ENCODE data around the gene TENM3. TPM values are rescaled to one million over a fixed set of nuclear protein-coding genes. Genes with fewer than 3 reads are reported as not detected.

Gene TENM3
- total and polyA plus RNA-seq, 7 experiments from 2014 or later: not detected

DNA sequence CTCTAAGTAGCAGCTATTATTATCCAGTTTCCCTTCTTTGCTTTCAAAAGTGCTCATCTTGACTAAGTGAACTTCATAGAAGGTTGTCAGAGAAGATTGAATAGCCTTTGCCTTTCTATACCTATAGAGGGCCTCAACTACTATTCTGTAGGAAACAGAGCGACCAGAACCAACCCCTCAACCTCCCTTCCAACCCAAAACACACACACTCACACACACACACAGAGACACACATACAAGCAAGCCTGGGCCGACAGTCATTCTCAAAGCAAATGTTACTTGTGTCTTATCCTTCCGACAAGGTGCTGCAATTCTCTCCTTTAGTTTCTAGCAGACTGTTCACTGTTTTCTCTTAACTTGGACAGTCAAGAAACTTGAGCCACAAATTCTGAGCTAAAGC, 472.3 kb downstream of the TENM3 start:
- H3K27me3 ChIP-seq (ENCODE audit: control insufficient read depth in 2 of 2, insufficient read depth in 2 of 2, low read length in 2 of 2): no peaks in the 10 kb centered on the region
- DNase-seq: no peak
- H3K4me1 ChIP-seq (ENCODE audit: control insufficient read depth in 2 of 2, insufficient read depth in 2 of 2, low read length in 2 of 2): no peaks in the 10 kb centered on the region
- H3K36me3 ChIP-seq (ENCODE audit: control insufficient read depth in 2 of 3, insufficient read depth in 3 of 3, low read length in 3 of 3): no peaks in the 10 kb centered on the region
- Mint-ChIP-seq H3K4me1 (no peaks in the 10 kb centered on the region), H3K27me3 (peaks cover 2 to 21% (median 9%) of the 10 kb centered on the region in 5 donors), H3K36me3 (no peaks in the 10 kb centered on the region), H3K27ac (no peak overlapping the region), H3K4me3 (no peak overlapping the region), H3K9me3 (no peaks in the 10 kb centered on the region)
- no peak overlapping the region for H3K4me3 ChIP-seq (ENCODE audit: low read length)
- intact Hi-C loops (cut with micrococcal nuclease): no loop called here
- ChIA-PET CTCF (no interaction called here), POLR2A (no interaction called here)
- no peak overlapping the region for H3K27ac ChIP-seq (ENCODE audit: low read depth, low read length)
- H3K9me3 ChIP-seq (ENCODE audit: control insufficient read depth in 2 of 3, low read length in 3 of 3): no peaks in the 10 kb centered on the region
- ATAC-seq: no peak

DNA sequence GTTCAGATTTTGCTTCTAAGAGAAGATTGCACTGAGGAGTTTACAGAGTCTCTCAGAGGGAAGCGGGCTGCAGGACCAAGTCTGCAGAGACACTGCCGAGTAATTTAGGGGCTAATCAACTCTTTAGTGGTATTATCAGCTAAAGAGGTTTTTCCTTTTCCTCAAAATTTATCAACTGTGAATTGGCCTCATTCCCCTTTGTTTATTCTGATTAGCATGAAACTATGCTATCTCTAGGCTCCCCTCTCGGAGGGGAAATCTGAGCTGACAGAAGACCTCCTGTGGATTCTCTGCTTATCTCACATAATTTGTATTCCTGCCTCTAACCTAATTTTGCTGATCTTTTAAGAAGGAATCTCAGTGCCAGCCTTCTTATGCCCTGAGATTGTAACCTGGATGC, 473.0 kb downstream of the TENM3 start:
- ATAC-seq (no peak), DNase-seq (no peak)
- CTCF ChIA-PET: interaction anchor here (0.6 kb wide), 1 partner anchor 101 kb away, joined by 3 read pairs; no protein-coding TSS in a partner anchor
- no peak overlapping the region for H3K4me3 ChIP-seq (ENCODE audit: low read length)
- no peaks in the 10 kb centered on the region for H3K9me3 Mint-ChIP-seq
- no peak overlapping the region for H3K27ac ChIP-seq (ENCODE audit: low read depth, low read length)
- no peak overlapping the region for H3K27ac Mint-ChIP-seq
- no peaks in the 10 kb centered on the region for H3K36me3 Mint-ChIP-seq
- POLR2A ChIA-PET: no interaction called here
- intact Hi-C loops (cut with micrococcal nuclease): no loop called here
- no peaks in the 10 kb centered on the region for H3K4me1 Mint-ChIP-seq
- peaks cover 2 to 19% (median 6%) of the 10 kb centered on the region in 5 donors for H3K27me3 Mint-ChIP-seq
- no peaks in the 10 kb centered on the region for H3K36me3 ChIP-seq (ENCODE audit: control insufficient read depth in 2 of 3, insufficient read depth in 3 of 3, low read length in 3 of 3)
- H3K4me1 ChIP-seq (ENCODE audit: control insufficient read depth in 2 of 2, insufficient read depth in 2 of 2, low read length in 2 of 2): no peaks in the 10 kb centered on the region
- no peaks in the 10 kb centered on the region for H3K9me3 ChIP-seq (ENCODE audit: control insufficient read depth in 2 of 3, low read length in 3 of 3)
- H3K27me3 ChIP-seq (ENCODE audit: control insufficient read depth in 2 of 2, insufficient read depth in 2 of 2, low read length in 2 of 2): no peaks in the 10 kb centered on the region
- no peak overlapping the region for H3K4me3 Mint-ChIP-seq

DNA sequence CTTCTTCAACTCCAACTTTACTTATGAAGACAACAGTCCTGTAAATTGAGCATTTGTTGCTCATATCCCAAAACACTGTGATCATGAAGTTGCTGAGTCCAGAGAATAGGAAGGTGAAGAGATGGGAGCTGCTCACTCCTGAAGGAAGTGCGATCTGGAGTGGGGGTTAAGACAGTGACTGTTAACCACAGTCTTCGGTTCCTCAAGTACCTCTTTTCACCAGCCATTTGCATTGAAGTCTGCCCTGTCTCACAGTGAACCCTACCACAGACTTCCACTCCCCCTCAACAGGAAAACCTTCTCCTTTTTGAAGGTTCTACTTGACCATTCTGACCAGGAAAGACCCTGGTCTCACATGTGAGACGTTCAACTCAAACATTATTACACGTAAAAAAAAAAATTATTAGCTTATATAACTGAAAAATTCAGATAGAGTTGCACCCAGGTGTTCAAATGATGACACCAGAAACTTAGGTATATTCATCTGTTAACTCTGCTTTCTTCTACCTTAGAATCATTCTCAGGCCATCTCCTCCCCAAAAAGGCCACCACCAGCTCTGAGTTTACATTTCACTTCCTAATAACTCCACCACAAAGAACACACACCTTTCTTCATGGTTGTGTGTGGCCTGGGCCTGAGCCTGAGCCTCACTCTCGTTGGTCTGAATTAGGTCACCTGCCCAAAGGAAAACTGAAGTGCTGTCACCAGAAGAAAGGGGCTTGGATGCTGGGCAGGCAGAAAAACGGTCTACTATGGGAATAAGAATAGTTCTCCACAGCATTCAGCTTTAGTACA, 474.8 kb downstream of the TENM3 start:
- no peaks in the 10 kb centered on the region for H3K9me3 Mint-ChIP-seq
- Histone ChIP-seq H3K27ac (ENCODE audit: low read depth, low read length) (no peak overlapping the region), H3K4me1 (ENCODE audit: control insufficient read depth in 2 of 2, insufficient read depth in 2 of 2, low read length in 2 of 2) (no peaks in the 10 kb centered on the region), H3K9me3 (ENCODE audit: control insufficient read depth in 2 of 3, low read length in 3 of 3) (no peaks in the 10 kb centered on the region), H3K4me3 (ENCODE audit: low read length) (no peak overlapping the region), H3K36me3 (ENCODE audit: control insufficient read depth in 2 of 3, insufficient read depth in 3 of 3, low read length in 3 of 3) (no peaks in the 10 kb centered on the region), H3K27me3 (ENCODE audit: control insufficient read depth in 2 of 2, insufficient read depth in 2 of 2, low read length in 2 of 2) (no peaks in the 10 kb centered on the region)
- H3K27ac Mint-ChIP-seq: no peak overlapping the region
- POLR2A ChIA-PET: no interaction called here
- CTCF ChIA-PET: no interaction called here
- intact Hi-C loops (cut with micrococcal nuclease): no loop called here
- H3K27me3 Mint-ChIP-seq: peaks cover 0 to 14% (median 4%) of the 10 kb centered on the region in 5 donors
- no peak for DNase-seq
- no peaks in the 10 kb centered on the region for H3K4me1 Mint-ChIP-seq
- H3K36me3 Mint-ChIP-seq: no peaks in the 10 kb centered on the region
- H3K4me3 Mint-ChIP-seq: no peak overlapping the region
- no peak for ATAC-seq

DNA sequence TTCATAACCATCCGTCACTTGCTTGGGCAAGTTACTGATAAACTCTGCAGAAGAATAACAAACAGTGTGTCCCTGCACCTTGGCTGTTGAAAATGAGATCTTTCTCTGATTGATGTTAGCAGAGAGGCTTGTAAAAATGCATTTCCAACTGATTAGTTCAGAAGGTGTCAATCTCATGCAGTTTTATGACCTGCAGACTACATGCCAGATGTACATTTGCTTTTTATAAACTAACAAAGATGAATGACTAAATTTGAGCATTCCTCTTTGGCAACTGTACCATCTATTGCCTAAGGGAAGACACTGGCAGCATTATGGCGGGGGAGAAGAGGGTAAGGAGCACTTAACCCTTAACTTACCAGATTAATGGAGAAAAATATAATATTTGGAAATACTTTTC, 481.2 kb downstream of the TENM3 start:
- H3K27me3 Mint-ChIP-seq: peaks cover 0 to 4% (median 0%) of the 10 kb centered on the region in 5 donors
- Histone ChIP-seq H3K9me3 (ENCODE audit: control insufficient read depth in 2 of 3, low read length in 3 of 3) (no peaks in the 10 kb centered on the region), H3K27me3 (ENCODE audit: control insufficient read depth in 2 of 2, insufficient read depth in 2 of 2, low read length in 2 of 2) (no peaks in the 10 kb centered on the region), H3K27ac (ENCODE audit: low read depth, low read length) (no peak overlapping the region), H3K4me1 (ENCODE audit: control insufficient read depth in 2 of 2, insufficient read depth in 2 of 2, low read length in 2 of 2) (no peaks in the 10 kb centered on the region), H3K4me3 (ENCODE audit: low read length) (no peak overlapping the region), H3K36me3 (ENCODE audit: control insufficient read depth in 2 of 3, insufficient read depth in 3 of 3, low read length in 3 of 3) (no peaks in the 10 kb centered on the region)
- no peak overlapping the region for H3K4me3 Mint-ChIP-seq
- ChIA-PET CTCF (no interaction called here), POLR2A (no interaction called here)
- ATAC-seq (no peak), DNase-seq (no peak)
- peaks cover 0 to 2% (median 0%) of the 10 kb centered on the region in 11 donors for H3K9me3 Mint-ChIP-seq
- intact Hi-C loops (cut with micrococcal nuclease): no loop called here
- H3K27ac Mint-ChIP-seq: no peak overlapping the region
- no peaks in the 10 kb centered on the region for H3K36me3 Mint-ChIP-seq
- no peaks in the 10 kb centered on the region for H3K4me1 Mint-ChIP-seq

DNA sequence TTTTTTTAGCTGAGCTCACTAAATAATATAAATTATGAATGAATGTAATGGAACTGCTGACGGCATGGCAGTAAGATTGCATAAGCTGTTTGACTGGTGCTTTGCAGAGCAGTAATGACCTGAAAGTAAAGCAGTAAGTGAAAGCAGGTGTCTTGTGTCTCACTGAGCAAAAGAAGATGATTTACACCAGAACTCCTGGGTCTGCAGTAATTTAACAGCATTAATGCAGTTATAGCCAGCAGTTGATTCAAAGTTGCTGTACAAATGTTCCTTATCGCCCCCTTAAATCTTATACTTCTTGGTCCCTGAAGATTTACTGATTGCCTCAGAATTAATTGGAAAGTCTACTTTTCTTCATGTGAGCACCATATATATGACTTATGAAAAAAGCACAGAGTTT, 486.3 kb downstream of the TENM3 start:
- ChIA-PET POLR2A (no interaction called here), CTCF (no interaction called here)
- H3K27ac Mint-ChIP-seq: no peak overlapping the region
- H3K27ac ChIP-seq (ENCODE audit: low read depth, low read length): no peak overlapping the region
- no peaks in the 10 kb centered on the region for H3K9me3 ChIP-seq (ENCODE audit: control insufficient read depth in 2 of 3, low read length in 3 of 3)
- no peak for DNase-seq
- H3K4me3 Mint-ChIP-seq: no peak overlapping the region
- H3K4me3 ChIP-seq (ENCODE audit: low read length): no peak overlapping the region
- intact Hi-C loops (cut with micrococcal nuclease): no loop called here
- H3K4me1 ChIP-seq (ENCODE audit: control insufficient read depth in 2 of 2, insufficient read depth in 2 of 2, low read length in 2 of 2): no peaks in the 10 kb centered on the region
- H3K27me3 ChIP-seq (ENCODE audit: control insufficient read depth in 2 of 2, insufficient read depth in 2 of 2, low read length in 2 of 2): no peaks in the 10 kb centered on the region
- peaks cover 0 to 2% (median 0%) of the 10 kb centered on the region in 11 donors for H3K9me3 Mint-ChIP-seq
- no peaks in the 10 kb centered on the region for H3K4me1 Mint-ChIP-seq
- ATAC-seq: no peak
- H3K36me3 ChIP-seq (ENCODE audit: control insufficient read depth in 2 of 3, insufficient read depth in 3 of 3, low read length in 3 of 3): no peaks in the 10 kb centered on the region
- peaks cover 0 to 19% (median 3%) of the 10 kb centered on the region in 5 donors for H3K27me3 Mint-ChIP-seq
- H3K36me3 Mint-ChIP-seq: no peaks in the 10 kb centered on the region

DNA sequence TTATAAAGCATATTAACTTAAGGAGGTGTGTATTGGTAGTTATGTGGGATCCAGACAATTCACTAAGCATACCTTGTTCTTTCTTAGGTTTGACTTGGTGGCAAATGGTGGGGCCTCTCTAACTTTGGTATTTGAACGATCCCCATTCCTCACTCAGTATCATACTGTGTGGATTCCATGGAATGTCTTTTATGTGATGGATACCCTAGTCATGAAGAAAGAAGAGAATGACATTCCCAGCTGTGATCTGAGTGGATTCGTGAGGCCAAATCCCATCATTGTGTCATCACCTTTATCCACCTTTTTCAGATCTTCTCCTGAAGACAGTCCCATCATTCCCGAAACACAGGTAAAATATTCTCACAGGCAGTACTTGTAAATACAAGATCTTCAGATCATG, 487.6 kb downstream of the TENM3 start:
- no peaks in the 10 kb centered on the region for H3K9me3 ChIP-seq (ENCODE audit: control insufficient read depth in 2 of 3, low read length in 3 of 3)
- ATAC-seq: no peak
- no peak overlapping the region for H3K27ac ChIP-seq (ENCODE audit: low read depth, low read length)
- H3K4me3 ChIP-seq (ENCODE audit: low read length): no peak overlapping the region
- ChIA-PET CTCF (no interaction called here), POLR2A (no interaction called here)
- DNase-seq: no peak
- no peak overlapping the region for H3K27ac Mint-ChIP-seq
- H3K4me1 ChIP-seq (ENCODE audit: control insufficient read depth in 2 of 2, insufficient read depth in 2 of 2, low read length in 2 of 2): no peaks in the 10 kb centered on the region
- no peaks in the 10 kb centered on the region for H3K36me3 ChIP-seq (ENCODE audit: control insufficient read depth in 2 of 3, insufficient read depth in 3 of 3, low read length in 3 of 3)
- H3K4me3 Mint-ChIP-seq: no peak overlapping the region
- no peaks in the 10 kb centered on the region for H3K27me3 ChIP-seq (ENCODE audit: control insufficient read depth in 2 of 2, insufficient read depth in 2 of 2, low read length in 2 of 2)
- intact Hi-C loops (cut with micrococcal nuclease): loop anchor here in 1 of 2 donors (10.0 kb wide), 1 partner anchor 64 kb away; no protein-coding TSS in a partner anchor
- no peaks in the 10 kb centered on the region for H3K36me3 Mint-ChIP-seq
- H3K27me3 Mint-ChIP-seq: peaks cover 0 to 20% (median 3%) of the 10 kb centered on the region in 5 donors
- no peaks in the 10 kb centered on the region for H3K4me1 Mint-ChIP-seq
- H3K9me3 Mint-ChIP-seq: no peaks in the 10 kb centered on the region

DNA sequence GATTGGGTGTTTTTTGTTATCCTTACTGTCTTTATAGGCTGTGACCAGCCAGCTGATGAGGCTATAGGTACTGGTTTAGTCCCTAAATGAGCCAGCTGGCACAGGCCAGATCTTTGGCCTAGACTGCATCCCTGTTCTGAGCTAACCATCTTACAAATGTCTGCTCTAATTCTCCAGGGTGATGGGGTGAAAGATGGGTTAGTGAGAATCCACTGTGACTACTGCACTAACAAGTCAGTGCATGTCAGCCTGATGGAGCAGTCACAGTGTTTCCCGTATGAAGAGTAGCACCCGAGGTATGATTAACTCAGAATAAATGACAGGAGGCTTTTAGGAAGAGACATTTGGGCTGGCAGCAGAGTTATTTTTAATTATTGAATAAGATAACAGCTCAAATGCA, 493.0 kb downstream of the TENM3 start:
- CTCF ChIA-PET: no interaction called here
- ATAC-seq: no peak
- no peaks in the 10 kb centered on the region for H3K4me1 ChIP-seq (ENCODE audit: control insufficient read depth in 2 of 2, insufficient read depth in 2 of 2, low read length in 2 of 2)
- no peak overlapping the region for H3K27ac Mint-ChIP-seq
- POLR2A ChIA-PET: no interaction called here
- no peaks in the 10 kb centered on the region for H3K36me3 Mint-ChIP-seq
- peaks cover 0 to 15% (median 8%) of the 10 kb centered on the region in 5 donors for H3K27me3 Mint-ChIP-seq
- H3K36me3 ChIP-seq (ENCODE audit: control insufficient read depth in 2 of 3, insufficient read depth in 3 of 3, low read length in 3 of 3): no peaks in the 10 kb centered on the region
- H3K27ac ChIP-seq (ENCODE audit: low read depth, low read length): no peak overlapping the region
- H3K4me3 Mint-ChIP-seq: no peak overlapping the region
- no peaks in the 10 kb centered on the region for H3K9me3 Mint-ChIP-seq
- intact Hi-C loops (cut with micrococcal nuclease): loop anchor here in 1 of 2 donors (10.0 kb wide), 1 partner anchor 59 kb away; no protein-coding TSS in a partner anchor
- no peaks in the 10 kb centered on the region for H3K4me1 Mint-ChIP-seq
- H3K27me3 ChIP-seq (ENCODE audit: control insufficient read depth in 2 of 2, insufficient read depth in 2 of 2, low read length in 2 of 2): no peaks in the 10 kb centered on the region
- no peak for DNase-seq
- no peaks in the 10 kb centered on the region for H3K9me3 ChIP-seq (ENCODE audit: control insufficient read depth in 2 of 3, low read length in 3 of 3)
- no peak overlapping the region for H3K4me3 ChIP-seq (ENCODE audit: low read length)
